HG02870 (cell line): ENCODE results near the gene ADD1.

ENCODE experiments used
- ATAC-seq: cut with Tn5 transposase; IDR thresholded peaks from one replicate; pipeline ENCODE4 v1.9.1; 2021; ENCODE audit warnings: mild to moderate bottlenecking, moderate library complexity; ENCODE audit not compliant: unreplicated experiment

Gene ADD1

GRCh38 chr4:2879026-2879425 lies 35.4 kb downstream of the ADD1 start:
- no peak for ATAC-seq

GRCh38 chr4:2881431-2881830 lies 37.8 kb downstream of the ADD1 start:
- ATAC-seq = no peak

GRCh38 chr4:2882341-2882740 lies 38.7 kb downstream of the ADD1 start:
- ATAC-seq = no peak

- no peak for ATAC-seq
These were observed 42.5 kb downstream of the ADD1 start for GRCh38 chr4:2886161-2886560.

- no peak for ATAC-seq
These were observed 43.0 kb downstream of the ADD1 start for GRCh38 chr4:2886622-2887021.

- ATAC-seq = no peak
These were observed 43.7 kb downstream of the ADD1 start for GRCh38 chr4:2887343-2887742.

GRCh38 chr4:2888886-2889285 lies 45.2 kb downstream of the ADD1 start:
- no peak for ATAC-seq

GRCh38 chr4:2891294-2891693 lies 47.6 kb downstream of the ADD1 start:
- no peak for ATAC-seq

- ATAC-seq = no peak
These were observed 50.1 kb downstream of the ADD1 start for GRCh38 chr4:2893772-2894171.

GRCh38 chr4:2898001-2898400 lies 54.4 kb downstream of the ADD1 start:
- ATAC-seq = no peak

GRCh38 chr4:2900741-2901140 lies 57.1 kb downstream of the ADD1 start:
- no peak for ATAC-seq

- no peak for ATAC-seq
These were observed 57.5 kb downstream of the ADD1 start for GRCh38 chr4:2901186-2901585.

GRCh38 chr4:2902126-2902525 lies 58.5 kb downstream of the ADD1 start:
- no peak for ATAC-seq

GRCh38 chr4:2905544-2905943 lies 61.9 kb downstream of the ADD1 start:
- no peak for ATAC-seq

GRCh38 chr4:2906218-2906617 lies 62.6 kb downstream of the ADD1 start:
- ATAC-seq = no peak

GRCh38 chr4:2907226-2907625 lies 63.6 kb downstream of the ADD1 start:
- no peak for ATAC-seq

GRCh38 chr4:2907706-2908293 lies 64.2 kb downstream of the ADD1 start:
- ATAC-seq = no peak

GRCh38 chr4:2908686-2909085 lies 65.0 kb downstream of the ADD1 start:
- ATAC-seq = no peak

GRCh38 chr4:2909583-2909982 lies 65.9 kb downstream of the ADD1 start:
- no peak for ATAC-seq

GRCh38 chr4:2910409-2910808 lies 66.8 kb downstream of the ADD1 start:
- no peak for ATAC-seq

GRCh38 chr4:2911868-2912267 lies 68.2 kb downstream of the ADD1 start:
- no peak for ATAC-seq

- no peak for ATAC-seq
These were observed 69.5 kb downstream of the ADD1 start for GRCh38 chr4:2913168-2913567.
